T-helper 1 cell treated with Interleukin-12 subunit alpha and Interleukin-12 subunit beta and Interleukin-4 antibody, amounts not matched to agents 30 μg/mL and 1 μg/mL, for 36 hours (primary cell): ENCODE data around the gene CCDC78.

Experiments used
- H3K27ac Mint-ChIP-seq: one replicate; pipeline ENCODE4 v1.8.0; 2021; ENCODE audit warnings: mild to moderate bottlenecking, mixed read lengths
- H3K27me3 Mint-ChIP-seq: one replicate; pipeline ENCODE4 v1.8.0; 2021; ENCODE audit warnings: low read depth, mixed read lengths
- H3K36me3 Mint-ChIP-seq: one replicate; pipeline ENCODE4 v1.8.0; 2021; ENCODE audit warnings: low read depth, mixed read lengths
- H3K4me1 Mint-ChIP-seq: one replicate; pipeline ENCODE4 v1.8.0; 2021; ENCODE audit warnings: low read depth, mixed read lengths
- H3K4me3 Mint-ChIP-seq: one replicate; pipeline ENCODE4 v1.8.0; 2021; ENCODE audit warnings: mild to moderate bottlenecking, moderate library complexity, mixed read lengths
- H3K9me3 Mint-ChIP-seq: one replicate; pipeline ENCODE4 v1.8.0; 2021; ENCODE audit warnings: mixed read lengths

The CCDC78 gene

GRCh38 chr16:726438-727290 is at the start of gene CCDC78, which contains the start of gene HAGHL:
Gene CCDC78, minus strand, starts transcription at chr16:726443. Its CDS starts 76 bp downstream, at chr16:726367.
Gene HAGHL, plus strand, starts transcription at chr16:727106. Its CDS starts 404 bp downstream, at chr16:727510.
- Mint-ChIP-seq H3K4me1 (peaks cover 1% of the 10 kb centered on the region), H3K36me3 (no peaks in the 10 kb centered on the region), H3K9me3 (no peaks in the 10 kb centered on the region), H3K27me3 (peaks cover 4% of the 10 kb centered on the region), H3K27ac (peak within 1 kb of the TSS; percentile 6), H3K4me3 (peak within 1 kb of the TSS; percentile 68)

DNA sequence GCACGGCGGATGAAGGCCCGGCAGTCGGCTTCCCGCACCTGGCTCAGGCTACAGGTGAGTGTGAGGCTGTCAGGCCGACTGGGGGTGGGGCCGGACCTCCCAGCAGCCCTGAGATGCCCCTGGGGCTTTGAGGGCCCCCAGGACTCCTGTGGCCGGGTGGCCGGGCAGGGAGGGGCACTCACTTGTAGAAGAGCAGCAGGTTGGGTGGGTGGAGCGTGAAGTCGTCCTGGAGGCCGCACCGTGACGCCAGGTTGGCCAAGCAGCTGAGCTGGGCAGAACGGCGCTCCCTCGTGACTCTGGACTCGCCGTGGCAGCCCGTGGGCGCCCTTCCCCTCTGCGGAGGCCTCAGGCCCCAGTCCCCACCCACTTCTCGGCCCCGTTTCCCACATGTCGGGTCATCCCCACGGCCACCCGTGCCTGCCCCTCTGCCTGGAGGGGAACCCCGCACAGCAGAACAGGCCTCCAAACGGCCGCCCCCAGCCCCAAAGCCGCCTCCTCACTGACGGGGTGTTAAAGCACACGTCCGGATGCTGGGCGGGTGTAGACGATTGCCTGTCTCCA is 49.1 kb upstream of the CCDC78 start:
- Mint-ChIP-seq H3K27me3 (no peaks in the 10 kb centered on the region), H3K36me3 (no peaks in the 10 kb centered on the region), H3K27ac (no peak overlapping the region), H3K4me3 (no peak overlapping the region), H3K4me1 (peaks cover 1% of the 10 kb centered on the region), H3K9me3 (no peaks in the 10 kb centered on the region)

- Mint-ChIP-seq H3K27ac (no peak overlapping the region), H3K27me3 (no peaks in the 10 kb centered on the region), H3K4me1 (peaks cover 1% of the 10 kb centered on the region), H3K9me3 (no peaks in the 10 kb centered on the region), H3K36me3 (no peaks in the 10 kb centered on the region), H3K4me3 (no peak overlapping the region)
Measured at GRCh38 chr16:774086-775001, 48.1 kb upstream of the CCDC78 start.

- H3K27ac Mint-ChIP-seq, result no peak overlapping the region
- no peaks in the 10 kb centered on the region for H3K27me3 Mint-ChIP-seq
- H3K4me1 Mint-ChIP-seq, result peaks cover 1% of the 10 kb centered on the region
- H3K36me3 Mint-ChIP-seq, result no peaks in the 10 kb centered on the region
- H3K4me3 Mint-ChIP-seq, result no peak overlapping the region
- H3K9me3 Mint-ChIP-seq, result no peaks in the 10 kb centered on the region
Measured at GRCh38 chr16:772959-773358, 46.7 kb upstream of the CCDC78 start.

GRCh38 chr16:770411-770810 is 44.2 kb upstream of the CCDC78 start:
- Mint-ChIP-seq H3K9me3 (no peaks in the 10 kb centered on the region), H3K27ac (no peak overlapping the region), H3K27me3 (no peaks in the 10 kb centered on the region), H3K36me3 (no peaks in the 10 kb centered on the region), H3K4me1 (no peaks in the 10 kb centered on the region), H3K4me3 (no peak overlapping the region)

- Mint-ChIP-seq H3K27me3 (no peaks in the 10 kb centered on the region), H3K36me3 (no peaks in the 10 kb centered on the region), H3K4me3 (no peak overlapping the region), H3K27ac (no peak overlapping the region), H3K9me3 (no peaks in the 10 kb centered on the region), H3K4me1 (no peaks in the 10 kb centered on the region)
Measured at GRCh38 chr16:769934-770333, 43.7 kb upstream of the CCDC78 start.

- no peaks in the 10 kb centered on the region for H3K4me1 Mint-ChIP-seq
- H3K27me3 Mint-ChIP-seq, result no peaks in the 10 kb centered on the region
- H3K27ac Mint-ChIP-seq, result no peak overlapping the region
- H3K9me3 Mint-ChIP-seq, result no peaks in the 10 kb centered on the region
- H3K36me3 Mint-ChIP-seq, result no peaks in the 10 kb centered on the region
- no peak overlapping the region for H3K4me3 Mint-ChIP-seq
Measured at GRCh38 chr16:769184-769784, 43.0 kb upstream of the CCDC78 start.

- H3K4me3 Mint-ChIP-seq, result no peak overlapping the region
- no peaks in the 10 kb centered on the region for H3K4me1 Mint-ChIP-seq
- no peak overlapping the region for H3K27ac Mint-ChIP-seq
- H3K9me3 Mint-ChIP-seq, result no peaks in the 10 kb centered on the region
- H3K27me3 Mint-ChIP-seq, result no peaks in the 10 kb centered on the region
- no peaks in the 10 kb centered on the region for H3K36me3 Mint-ChIP-seq
Measured at GRCh38 chr16:768428-768827, 42.2 kb upstream of the CCDC78 start.

DNA sequence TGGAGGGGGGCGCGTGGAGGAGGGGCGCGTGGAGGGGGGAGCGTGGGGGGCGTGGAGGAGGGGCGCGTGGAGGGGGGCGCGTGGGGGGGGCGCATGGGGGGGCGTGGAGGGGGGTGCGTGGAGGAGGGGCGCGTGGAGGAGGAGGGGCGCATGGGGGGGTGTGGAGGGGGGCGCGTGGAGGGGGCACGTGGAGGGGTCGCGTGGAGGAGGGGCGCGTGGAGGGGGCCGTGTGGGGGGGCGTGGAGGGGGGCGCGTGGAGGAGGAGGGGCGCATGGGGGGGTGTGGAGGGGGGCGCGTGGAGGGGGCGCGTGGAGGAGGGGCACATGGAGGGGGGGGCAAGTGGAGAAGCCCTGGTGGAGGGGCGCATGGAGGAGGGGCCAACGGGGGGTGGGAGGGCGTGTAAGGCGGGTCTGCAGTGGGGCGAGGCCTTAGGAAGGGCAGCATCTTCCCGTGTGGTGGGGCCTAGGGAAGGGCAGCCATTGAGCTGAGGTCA is 41.5 kb upstream of the CCDC78 start:
- Mint-ChIP-seq H3K27me3 (no peaks in the 10 kb centered on the region), H3K4me3 (no peak overlapping the region), H3K36me3 (no peaks in the 10 kb centered on the region), H3K27ac (no peak overlapping the region), H3K4me1 (no peaks in the 10 kb centered on the region), H3K9me3 (no peaks in the 10 kb centered on the region)

- no peaks in the 10 kb centered on the region for H3K9me3 Mint-ChIP-seq
- no peak overlapping the region for H3K27ac Mint-ChIP-seq
- H3K27me3 Mint-ChIP-seq, result no peaks in the 10 kb centered on the region
- H3K4me1 Mint-ChIP-seq, result no peaks in the 10 kb centered on the region
- H3K36me3 Mint-ChIP-seq, result no peaks in the 10 kb centered on the region
- no peak overlapping the region for H3K4me3 Mint-ChIP-seq
Measured at GRCh38 chr16:766820-767640, 40.8 kb upstream of the CCDC78 start.

GRCh38 chr16:766008-766819 is 40.0 kb upstream of the CCDC78 start:
- Mint-ChIP-seq H3K27me3 (no peaks in the 10 kb centered on the region), H3K9me3 (no peaks in the 10 kb centered on the region), H3K27ac (no peak overlapping the region), H3K4me3 (no peak overlapping the region), H3K4me1 (no peaks in the 10 kb centered on the region), H3K36me3 (no peaks in the 10 kb centered on the region)

DNA sequence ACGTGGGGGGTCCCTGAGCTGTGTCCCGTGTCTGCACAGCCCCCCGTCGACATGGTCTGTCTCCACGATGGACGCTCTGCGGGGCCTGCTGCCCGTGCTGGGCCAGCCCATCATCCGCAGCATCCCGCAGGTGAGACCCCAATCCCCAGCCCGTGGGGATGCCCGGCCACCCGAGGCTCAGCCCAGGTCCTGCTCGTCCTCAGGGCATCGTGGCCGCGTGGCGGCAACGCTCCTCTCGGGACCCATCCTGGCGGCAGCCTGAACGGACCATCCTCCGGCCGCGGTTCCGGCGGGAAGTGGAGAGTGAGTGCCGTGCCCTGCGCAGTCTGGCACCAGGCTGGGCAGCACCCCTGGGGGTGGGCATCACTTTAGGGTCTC is 39.2 kb upstream of the CCDC78 start:
- Mint-ChIP-seq H3K9me3 (no peaks in the 10 kb centered on the region), H3K4me1 (no peaks in the 10 kb centered on the region), H3K36me3 (no peaks in the 10 kb centered on the region), H3K27me3 (no peaks in the 10 kb centered on the region), H3K4me3 (no peak overlapping the region), H3K27ac (no peak overlapping the region)
